B cell (primary cell): ENCODE measurements around the gene TAPBPL. TPM values are rescaled to one million over a fixed set of nuclear protein-coding genes. Genes with fewer than 3 reads are reported as not detected.

Experiments
- ATAC-seq: fragments of 200-7000 bp; cut with Tn5 transposase; one replicate; pipeline ENCODE4 v1.10.0; 2021; ENCODE audit warnings: low read depth, mild to moderate bottlenecking, moderate number of reproducible peaks, moderate library complexity
- CTCF ChIA-PET: fragments of 350-600 bp; sonication (Branson Sonifier 250); formaldehyde crosslinking; loops from one replicate; lab custom pipeline; 2021; ENCODE audit warnings: antibody characterized with exemption, inconsistent platforms; lab: Charles Lee
- POLR2A ChIA-PET: fragments of 350-600 bp; sonication (Branson Sonifier 250); formaldehyde crosslinking; loops from one replicate; lab custom pipeline; 2021; ENCODE audit warnings: antibody characterized with exemption; lab: Charles Lee
- DNase-seq: peaks from one replicate; pipeline ENCODE4 v3.0.0; 2013
- H2AFZ ChIP-seq: 2 replicates; pipeline ENCODE4 v1.6.1; 2012; ENCODE audit warnings: mild to moderate bottlenecking, low read depth, low read length; ENCODE audit not compliant: insufficient read depth, poor library complexity, severe bottlenecking
- H3K27ac ChIP-seq, 2 donors: 1 replicate in 1 of 2; 2 replicates in 1 of 2; pipeline ENCODE4 v1.5.1; 2012 to 2013; ENCODE audit warnings: low read length in 2 of 2, mild to moderate bottlenecking in 2 of 2, moderate library complexity in 1 of 2
- H3K27me3 ChIP-seq, 4 experiments: fragments of 200-600 bp in 1 of 4; sonication (generic) in 1 of 4; replicated peaks in 1 of 4; 1 replicate in 2 of 4; 2 replicates in 2 of 4; pipeline versions ENCODE4 v1.6.1 to v1.7.0; 2013 to 2016; ENCODE audit warnings: low read length in 3 of 4, mild to moderate bottlenecking in 2 of 4, mixed read lengths in 1 of 4, moderate library complexity in 1 of 4; ENCODE audit not compliant: insufficient read depth in 4 of 4, control insufficient read depth in 3 of 4; ENCODE audit errors: control extremely low read depth in 1 of 4
- H3K36me3 ChIP-seq, 2 experiments: replicated peaks in 1 of 2; 1 replicate in 1 of 2; 2 replicates in 1 of 2; pipeline versions ENCODE4 v1.6.1 to v1.7.1; 2013; ENCODE audit warnings: low read length in 1 of 2; ENCODE audit not compliant: insufficient read depth in 2 of 2, control insufficient read depth in 1 of 2; ENCODE audit errors: control extremely low read depth in 1 of 2, extremely low read depth in 1 of 2
- H3K4me1 ChIP-seq, 2 donors: fragments of 200-600 bp in 1 of 2; sonication (generic) in 1 of 2; 1 replicate in 1 of 2; 2 replicates in 1 of 2; pipeline versions ENCODE4 v1.5.1 to v1.6.1; 2013 to 2017; ENCODE audit warnings: low read length in 2 of 2; ENCODE audit not compliant: control insufficient read depth in 2 of 2, insufficient read depth in 2 of 2
- H3K4me2 ChIP-seq: replicated peaks from 2 replicates; pipeline ENCODE3; 2012; ENCODE audit warnings: mild to moderate bottlenecking, low read depth, low read length; ENCODE audit not compliant: poor library complexity, severe bottlenecking
- H3K4me3 ChIP-seq, 5 experiments: fragments of 200-600 bp in 1 of 5; sonication (generic) in 1 of 5; 1 replicate in 3 of 5; 2 replicates in 2 of 5; pipeline versions ENCODE4 v1.5.1 to v1.7.0; 2011 to 2016; ENCODE audit warnings: low read length in 4 of 5, mild to moderate bottlenecking in 4 of 5, low read depth in 2 of 5, control low read depth in 1 of 5, moderate library complexity in 1 of 5; ENCODE audit not compliant: insufficient read depth in 1 of 5; ENCODE audit errors: control extremely low read depth in 1 of 5, extremely low read depth in 1 of 5
- H3K79me2 ChIP-seq: fragments of 200-600 bp; sonication (generic); one replicate; pipeline ENCODE4 v1.6.0; 2016; ENCODE audit warnings: low read length; ENCODE audit not compliant: control insufficient read depth, insufficient read depth
- H3K9ac ChIP-seq: fragments of 200-600 bp; sonication (generic); 2 replicates; pipeline ENCODE4 v1.6.1; 2017; ENCODE audit warnings: mild to moderate bottlenecking, low read length, moderate library complexity
- H3K9me3 ChIP-seq, 3 donors: one replicate each; pipeline versions ENCODE4 v1.6.1 to v1.7.1; 2013; ENCODE audit warnings: low read length in 2 of 3; ENCODE audit not compliant: control insufficient read depth in 2 of 3, insufficient read depth in 1 of 3; ENCODE audit errors: control extremely low read depth in 1 of 3
- H4K20me1 ChIP-seq: 2 replicates; pipeline ENCODE4 v1.6.0; 2012; ENCODE audit warnings: mild to moderate bottlenecking, low read length; ENCODE audit not compliant: insufficient read depth, control insufficient read depth, poor library complexity, severe bottlenecking
- H3K27ac Mint-ChIP-seq: one replicate; pipeline ENCODE4 v1.8.0; 2021; ENCODE audit warnings: mixed read lengths
- H3K27me3 Mint-ChIP-seq: one replicate; pipeline ENCODE4 v1.8.0; 2021; ENCODE audit warnings: mixed read lengths
- H3K4me1 Mint-ChIP-seq: one replicate; pipeline ENCODE4 v1.8.0; 2021; ENCODE audit warnings: mixed read lengths
- H3K4me3 Mint-ChIP-seq: one replicate; pipeline ENCODE4 v1.8.0; 2021; ENCODE audit warnings: mixed read lengths
- H3K9me3 Mint-ChIP-seq: one replicate; pipeline ENCODE4 v1.8.0; 2022; ENCODE audit warnings: mixed read lengths; ENCODE audit not compliant: insufficient read depth
- CTCF ChIP-seq: fragments of 200-600 bp; IDR thresholded peaks from one replicate; pipeline ENCODE4 v1.8.0; 2022; ENCODE audit warnings: antibody characterized with exemption, mild to moderate bottlenecking
- EZH2 ChIP-seq: IDR thresholded peaks from 2 replicates; pipeline ENCODE4 v1.6.1; 2012; ENCODE audit warnings: borderline replicate concordance, low read depth, mild to moderate bottlenecking, moderate library complexity, low read length; ENCODE audit not compliant: insufficient read depth, poor library complexity, severe bottlenecking
- WGBS: methylation state at CpG from one replicate; pipeline ENCODE4 v1.1.5; 2013; ENCODE audit warnings: missing lambda C conversion rate; ENCODE audit not compliant: insufficient coverage; 5-methylcytosine and 5-hydroxymethylcytosine counted together
- intact Hi-C: fragments of 100-400 bp; cut with micrococcal nuclease; formaldehyde crosslinking; loops from one replicate; pipeline ENCODE4 v1.10.0; 2022
- polyA plus RNA-seq: library from polyadenylated mRNA; depleted of rRNA; stranded (reverse); fragments of >200 nt; gene quantifications from 2 replicates; pipeline ENCODE4 v1.2.3, GENCODE V29; 2012
- total RNA-seq, 2 donors: library from RNA; stranded (reverse); fragments of 120-200 nt in 1 of 2; gene quantifications; 1 replicate in 1 of 2; 2 replicates in 1 of 2; pipeline versions ENCODE4 v1.2.3 to v1.2.4, GENCODE V29; 2013 to 2022

Gene TAPBPL
- total and polyA plus RNA-seq, 2 donors (not counting 1 experiment from before 2014, with no cell fraction given), result 80.5 to 103 TPM

DNA sequence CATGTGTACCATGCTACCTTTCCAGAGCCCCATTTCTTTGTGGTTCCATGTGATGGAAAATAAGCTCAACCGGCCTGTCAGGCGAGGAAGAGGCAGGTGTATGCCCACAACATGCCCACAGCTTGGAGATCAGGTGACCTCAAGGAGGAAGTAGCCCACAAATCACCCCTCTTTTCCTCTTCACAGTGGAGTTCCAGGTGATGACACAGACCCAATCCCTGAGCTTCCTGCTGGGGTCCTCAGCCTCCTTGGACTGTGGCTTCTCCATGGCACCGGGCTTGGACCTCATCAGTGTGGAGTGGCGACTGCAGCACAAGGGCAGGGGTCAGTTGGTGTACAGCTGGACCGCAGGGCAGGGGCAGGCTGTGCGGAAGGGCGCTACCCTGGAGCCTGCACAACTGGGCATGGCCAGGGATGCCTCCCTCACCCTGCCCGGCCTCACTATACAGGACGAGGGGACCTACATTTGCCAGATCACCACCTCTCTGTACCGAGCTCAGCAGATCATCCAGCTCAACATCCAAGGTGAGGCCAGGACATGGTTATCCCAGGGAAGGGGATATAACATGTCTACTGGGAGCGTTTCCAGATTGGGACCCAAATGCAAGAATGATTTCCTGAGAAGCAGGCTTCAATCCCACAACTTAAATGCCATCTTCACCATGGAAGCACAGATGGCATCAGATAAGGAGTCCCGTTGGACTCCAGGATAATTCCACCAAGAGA lies 5.5 kb downstream of the TAPBPL start:
- POLR2A ChIA-PET, result interaction anchor here (0.6 to 1.2 kb wide), 5 partner anchors 11 to 239 kb away, joined by 3 to 7 read pairs (median 4); partner anchors contain the start of gene CD27
- H3K27ac ChIP-seq, result peak overlapping the region in 1 of 2 donors; percentile 64
- CTCF ChIA-PET, result interaction anchor here (0.9 to 2.1 kb wide), 6 partner anchors 8 to 80 kb away, joined by 3 to 14 read pairs (median 6); no protein-coding TSS in a partner anchor
- H3K4me3 ChIP-seq, result no peak overlapping the region
- intact Hi-C loops, result no loop called here
- H3K79me2 ChIP-seq, result peaks cover 58% of the 10 kb centered on the region
- whole genome bisulfite sequencing, result 97% methylated on average over 9 of the region's 12 CpGs
- TF ChIP-seq EZH2 (no peak), CTCF (no peak)
- Mint-ChIP-seq H3K27me3 (no peaks in the 10 kb centered on the region), H3K9me3 (no peaks in the 10 kb centered on the region), H3K4me1 (peaks cover 72% of the 10 kb centered on the region), H3K27ac (peak overlapping the region; percentile 76), H3K4me3 (peak overlapping the region; percentile 29)
- H2AFZ ChIP-seq, result no peak overlapping the region
- peaks cover 2 to 72% of the 10 kb centered on the region in 2 experiments for H3K36me3 ChIP-seq
- no peak overlapping the region for H3K4me2 ChIP-seq
- no peaks in the 10 kb centered on the region for H3K27me3 ChIP-seq
- peaks cover 54 to 71% of the 10 kb centered on the region in 2 donors for H3K4me1 ChIP-seq
- DNase-seq (no peak), ATAC-seq (no peak)
- H3K9me3 ChIP-seq, result no peaks in the 10 kb centered on the region
- H4K20me1 ChIP-seq, result no peaks in the 10 kb centered on the region
- H3K9ac ChIP-seq, result no peak overlapping the region
